ENCODE results near the gene BMF.

DNA sequence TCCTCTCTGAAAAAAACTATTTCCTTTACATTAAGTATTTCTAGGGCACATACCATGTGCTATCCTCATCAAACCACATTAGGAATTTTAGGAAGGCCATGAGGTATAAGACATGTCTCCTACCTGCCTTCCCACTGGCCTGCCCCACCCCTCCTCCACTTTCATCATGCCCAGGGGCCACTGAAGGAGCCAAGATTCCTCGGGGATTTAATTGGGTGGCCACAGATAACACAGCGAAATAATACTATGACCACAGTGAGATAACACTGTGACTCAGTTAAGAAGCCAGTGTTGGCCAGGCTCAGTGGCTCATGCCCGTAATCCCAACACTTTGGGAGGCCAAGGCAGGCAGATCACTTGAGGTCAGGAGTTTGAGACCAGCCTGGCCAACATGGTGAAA lies 9.8 kb upstream of the BMF start:
- TF ChIP-seq, protein P1, sequence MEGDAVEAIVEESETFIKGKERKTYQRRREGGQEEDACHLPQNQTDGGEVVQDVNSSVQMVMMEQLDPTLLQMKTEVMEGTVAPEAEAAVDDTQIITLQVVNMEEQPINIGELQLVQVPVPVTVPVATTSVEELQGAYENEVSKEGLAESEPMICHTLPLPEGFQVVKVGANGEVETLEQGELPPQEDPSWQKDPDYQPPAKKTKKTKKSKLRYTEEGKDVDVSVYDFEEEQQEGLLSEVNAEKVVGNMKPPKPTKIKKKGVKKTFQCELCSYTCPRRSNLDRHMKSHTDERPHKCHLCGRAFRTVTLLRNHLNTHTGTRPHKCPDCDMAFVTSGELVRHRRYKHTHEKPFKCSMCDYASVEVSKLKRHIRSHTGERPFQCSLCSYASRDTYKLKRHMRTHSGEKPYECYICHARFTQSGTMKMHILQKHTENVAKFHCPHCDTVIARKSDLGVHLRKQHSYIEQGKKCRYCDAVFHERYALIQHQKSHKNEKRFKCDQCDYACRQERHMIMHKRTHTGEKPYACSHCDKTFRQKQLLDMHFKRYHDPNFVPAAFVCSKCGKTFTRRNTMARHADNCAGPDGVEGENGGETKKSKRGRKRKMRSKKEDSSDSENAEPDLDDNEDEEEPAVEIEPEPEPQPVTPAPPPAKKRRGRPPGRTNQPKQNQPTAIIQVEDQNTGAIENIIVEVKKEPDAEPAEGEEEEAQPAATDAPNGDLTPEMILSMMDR (IDR thresholded peaks at IDR 0.05; ENCODE audit: low read depth, low read length) = no peak
- TF ChIP-seq EZH2phosphoT487 (IDR thresholded peaks at IDR 0.05; ENCODE audit: low read depth) = no peak
